ENCODE data around the gene ELMOD3. TPM values are rescaled to one million over a fixed set of nuclear protein-coding genes. Genes with fewer than 3 reads are reported as not detected.

Gene ELMOD3
- total RNA-seq, 1 experiment from 2014 or later: 16.2 TPM

- Mint-ChIP-seq H3K4me3 (ENCODE audit: unreplicated experiment) (no peak overlapping the region), H3K27me3 (ENCODE audit: insufficient read depth, unreplicated experiment) (no peaks in the 10 kb centered on the region), H3K9me3 (ENCODE audit: unreplicated experiment) (no peaks in the 10 kb centered on the region), H3K36me3 (ENCODE audit: insufficient read depth, unreplicated experiment) (peaks cover 8% of the 10 kb centered on the region), H3K4me1 (ENCODE audit: insufficient read depth, unreplicated experiment) (peaks cover 2% of the 10 kb centered on the region), H3K27ac (ENCODE audit: low read depth, unreplicated experiment) (no peak overlapping the region)
- TF ChIP-seq CTCF (IDR thresholded peaks at IDR 0.05; ENCODE audit: unreplicated experiment): no peak
- POLR2A ChIA-PET: interaction anchor here (0.6 to 1.7 kb wide), 6 partner anchors 9 to 112 kb away, joined by 3 to 6 read pairs (median 3); partner anchors contain the start of gene SH2D6
- intact Hi-C loops (cut with micrococcal nuclease): no loop called here
- CTCF ChIA-PET: interaction anchor here (0.7 to 12.3 kb wide), 4 partner anchors 9 to 502 kb away, joined by 3 to 293 read pairs (median 6); no protein-coding TSS in a partner anchor
- DNase-seq (ENCODE audit: unreplicated experiment): no peak
- no TSS peak for BruUV-seq (replicated peaks)
Observed at GRCh38 chr2:85428343-85428881, 73.8 kb downstream of the ELMOD3 start.

GRCh38 chr2:85429213-85429923 lies 74.8 kb downstream of the ELMOD3 start:
- CTCF ChIA-PET: interaction anchor here (0.6 to 12.3 kb wide), 6 partner anchors 8 to 144 kb away, joined by 3 to 293 read pairs (median 3); no protein-coding TSS in a partner anchor
- H3K9me3 Mint-ChIP-seq (ENCODE audit: unreplicated experiment): no peaks in the 10 kb centered on the region
- BruUV-seq (replicated peaks): no TSS peak
- H3K4me1 Mint-ChIP-seq (ENCODE audit: insufficient read depth, unreplicated experiment): peaks cover 9% of the 10 kb centered on the region
- no peak overlapping the region for H3K4me3 Mint-ChIP-seq (ENCODE audit: unreplicated experiment)
- POLR2A ChIA-PET: interaction anchor here (0.7 to 1.7 kb wide), 6 partner anchors 10 to 166 kb away, joined by 3 to 6 read pairs (median 4); partner anchors contain the start of genes MAT2A, RNF181 and SH2D6
- H3K27ac Mint-ChIP-seq (ENCODE audit: low read depth, unreplicated experiment): no peak overlapping the region
- no peak for TF ChIP-seq CTCF (IDR thresholded peaks at IDR 0.05; ENCODE audit: unreplicated experiment)
- DNase-seq (ENCODE audit: unreplicated experiment): no peak
- H3K36me3 Mint-ChIP-seq (ENCODE audit: insufficient read depth, unreplicated experiment): peaks cover 8% of the 10 kb centered on the region
- intact Hi-C loops (cut with micrococcal nuclease): no loop called here
- no peaks in the 10 kb centered on the region for H3K27me3 Mint-ChIP-seq (ENCODE audit: insufficient read depth, unreplicated experiment)

GRCh38 chr2:85429924-85430289 lies 75.3 kb downstream of the ELMOD3 start:
- POLR2A ChIA-PET: interaction anchor here (0.9 to 1.3 kb wide), 3 partner anchors 69 to 165 kb away, joined by 3 to 5 read pairs (median 3); partner anchors contain the start of genes MAT2A and RNF181
- TF ChIP-seq CTCF (IDR thresholded peaks at IDR 0.05; ENCODE audit: unreplicated experiment): no peak
- H3K4me3 Mint-ChIP-seq (ENCODE audit: unreplicated experiment): no peak overlapping the region
- H3K27ac Mint-ChIP-seq (ENCODE audit: low read depth, unreplicated experiment): no peak overlapping the region
- no peaks in the 10 kb centered on the region for H3K9me3 Mint-ChIP-seq (ENCODE audit: unreplicated experiment)
- no peaks in the 10 kb centered on the region for H3K27me3 Mint-ChIP-seq (ENCODE audit: insufficient read depth, unreplicated experiment)
- CTCF ChIA-PET: interaction anchor here (0.6 to 12.3 kb wide), 5 partner anchors 9 to 144 kb away, joined by 3 to 293 read pairs (median 3); no protein-coding TSS in a partner anchor
- H3K36me3 Mint-ChIP-seq (ENCODE audit: insufficient read depth, unreplicated experiment): peaks cover 8% of the 10 kb centered on the region
- intact Hi-C loops (cut with micrococcal nuclease): no loop called here
- BruUV-seq (replicated peaks): no TSS peak
- DNase-seq (ENCODE audit: unreplicated experiment): no peak
- peaks cover 9% of the 10 kb centered on the region for H3K4me1 Mint-ChIP-seq (ENCODE audit: insufficient read depth, unreplicated experiment)

All from MCF 10A (cell line).